Measurements from ENCODE around the gene MCF2L. TPM values are rescaled to one million over a fixed set of nuclear protein-coding genes. Genes with fewer than 3 reads are reported as not detected.

The MCF2L gene
- total and polyA plus RNA-seq, 9 of the 15 experiments (the other 6 are each of a cell fraction or from before 2014, with no cell fraction given), result 0.05 to 0.25 (median 0.18) TPM; not detected in 5

- TF ChIP-seq ZFP30 (CRISPR knock-in tag; IDR thresholded peaks at IDR 0.05; ENCODE audit: borderline replicate concordance) (no peak), ZNF197 (CRISPR knock-in tag; IDR thresholded peaks at IDR 0.05; ENCODE audit: low read depth) (no peak), ZNF24 (IDR thresholded peaks at IDR 0.05) (no peak), BRF1 (IDR thresholded peaks at IDR 0.05; ENCODE audit: borderline replicate concordance, extremely low read depth, insufficient read length) (no peak), CBFA2T3 (IDR thresholded peaks at IDR 0.05) (no peak), ZBTB8A (IDR thresholded peaks at IDR 0.05; ENCODE audit: partially characterized antibody) (no peak), RBM15 (IDR thresholded peaks at IDR 0.05; ENCODE audit: insufficient read depth, low read length) (no peak), FOXP4 (CRISPR knock-in tag; IDR thresholded peaks at IDR 0.05; ENCODE audit: borderline replicate concordance) (no peak), ZNF655 (CRISPR knock-in tag; IDR thresholded peaks at IDR 0.05) (no peak), TGIF2 (CRISPR knock-in tag; IDR thresholded peaks at IDR 0.05) (no peak)
Observed at GRCh38 chr13:113046128-113046882, 77.3 kb downstream of the MCF2L start (continued).

All from K562 (cell line).